HepG2 (cell line): Measurements from ENCODE around the gene BPI. TPM values are rescaled to one million over a fixed set of nuclear protein-coding genes. Genes with fewer than 3 reads are reported as not detected.

Experiments
- ATAC-seq: fragments of 200-7000 bp; cut with Tn5 transposase; 3 replicates; pipeline ENCODE4 v1.9.1; 2020; ENCODE audit warnings: mild to moderate bottlenecking, moderate library complexity
- BruUV-seq: library from RNA; stranded (reverse); fragments of 400-500 nt; replicated peaks from 2 replicates; lab custom pipeline; 2021; lab: Mats Ljungman, UMichigan
- CTCF ChIA-PET: fragments of 300-600 bp; formaldehyde crosslinking; extraction: SDS; loops from one replicate; lab custom pipeline; 2021; ENCODE audit warnings: low total read pairs, inconsistent platforms, low intra/inter-chr PET ratio; lab: Yijun Ruan, JAX
- POLR2A ChIA-PET: fragments of 350-600 bp; sonication (Branson Sonifier 250); formaldehyde crosslinking; loops from one replicate; lab custom pipeline; 2020; ENCODE audit warnings: antibody characterized with exemption, inconsistent platforms; lab: Yijun Ruan, JAX
- DNase-seq: peaks from one replicate; pipeline ENCODE4 v3.0.0-alpha.2; 2015; ENCODE audit warnings: low spot score
- FAIRE-seq: peaks from 3 replicates; lab custom pipeline; 2011; peaks lifted over from hg19 to GRCh38; lab: Jason Lieb, UNC
- H2AFZ ChIP-seq: one replicate; pipeline ENCODE4 v1.6.1; 2011; ENCODE audit warnings: low read length, inconsistent platforms
- H3K27ac ChIP-seq: fragments of 300-600 bp; 3 replicates; pipeline ENCODE4 v1.8.0; 2011; ENCODE audit warnings: mixed run types, mild to moderate bottlenecking, mixed read lengths, low read length, inconsistent platforms; ENCODE audit not compliant: insufficient read depth; ENCODE audit errors: extremely low read length
- H3K27me3 ChIP-seq, 2 experiments: fragments of 200-600 bp in 1 of 2; 2 replicates in 1 of 2; 3 replicates in 1 of 2; pipeline versions ENCODE4 v1.6.0 to v1.8.0; 2011; ENCODE audit warnings: low read length in 2 of 2, mild to moderate bottlenecking in 2 of 2, moderate library complexity in 2 of 2, inconsistent platforms in 1 of 2; ENCODE audit not compliant: insufficient read depth in 2 of 2, control insufficient read depth in 1 of 2
- H3K36me3 ChIP-seq, 2 experiments: fragments of 200-600 bp in 1 of 2; replicated peaks in 1 of 2; 2 replicates in 1 of 2; 3 replicates in 1 of 2; pipeline versions ENCODE4 v1.5.1 to v1.8.0; 2011; ENCODE audit warnings: low read length in 2 of 2, inconsistent platforms in 1 of 2; ENCODE audit not compliant: insufficient read depth in 2 of 2, control insufficient read depth in 1 of 2
- H3K4me1 ChIP-seq: 2 replicates; pipeline ENCODE4 v1.5.1; 2012; ENCODE audit warnings: low read length, inconsistent platforms; ENCODE audit not compliant: insufficient read depth
- H3K4me2 ChIP-seq: 2 replicates; pipeline ENCODE4 v1.6.0; 2011; ENCODE audit warnings: low read depth, low read length, inconsistent platforms
- H3K4me3 ChIP-seq, 3 experiments: fragments of 200-600 bp in 1 of 3; sonication (generic), shearing (Covaris generic) in 1 of 3; replicated peaks in 1 of 3; 2 replicates each; pipeline ENCODE4 v1.5.1; 2011 to 2016; ENCODE audit warnings: low read length in 3 of 3, inconsistent platforms in 2 of 3, low read depth in 2 of 3, mild to moderate bottlenecking in 2 of 3, control low read depth in 1 of 3, mixed read lengths in 1 of 3; ENCODE audit not compliant: insufficient read depth in 1 of 3
- H3K79me2 ChIP-seq: one replicate; pipeline ENCODE4 v1.6.1; 2011; ENCODE audit warnings: low read length, inconsistent platforms; ENCODE audit not compliant: insufficient read depth
- H3K9ac ChIP-seq: 2 replicates; pipeline ENCODE4 v1.6.0; 2011; ENCODE audit warnings: mild to moderate bottlenecking, low read depth, low read length, inconsistent platforms; ENCODE audit not compliant: insufficient read depth
- H3K9me3 ChIP-seq: 2 replicates; pipeline ENCODE4 v1.5.1; 2012; ENCODE audit warnings: mild to moderate bottlenecking, low read length
- H4K20me1 ChIP-seq: 2 replicates; pipeline ENCODE4 v1.6.0; 2011; ENCODE audit warnings: inconsistent platforms, mild to moderate bottlenecking, low read length, moderate library complexity; ENCODE audit not compliant: insufficient read depth
- ATF7 ChIP-seq, 2 experiments: fragments of 450-650 bp in 1 of 2; sonication (generic) in 1 of 2; formaldehyde crosslinking in 1 of 2; IDR thresholded peaks; 2 replicates each; pipeline versions ENCODE4 v1.4.0 to v1.6.1; 2016 to 2020; ENCODE audit warnings: antibody characterized with exemption in 1 of 2, mild to moderate bottlenecking in 1 of 2, missing genetic modification reagents in 1 of 2
- BCL6 ChIP-seq: IDR thresholded peaks from 2 replicates; pipeline ENCODE4 v1.6.1; 2016; ENCODE audit warnings: missing genetic modification reagents, missing compliant biosample characterization
- ISL2 ChIP-seq: sonication (generic); formaldehyde crosslinking; IDR thresholded peaks from 2 replicates; pipeline ENCODE4 v1.5.0; 2020; ENCODE audit warnings: missing genetic modification reagents
- KDM4B ChIP-seq: sonication (generic); formaldehyde crosslinking; IDR thresholded peaks from 2 replicates; pipeline ENCODE4 v1.4.0; 2020; ENCODE audit warnings: missing genetic modification reagents
- PCBP1 ChIP-seq: fragments of 200-400 bp; formaldehyde crosslinking; IDR thresholded peaks from 2 replicates; pipeline ENCODE4 v1.6.1; 2017; ENCODE audit warnings: mild to moderate bottlenecking, low read depth, low read length, borderline replicate concordance
- REL ChIP-seq: sonication (generic); formaldehyde crosslinking; conservative IDR thresholded peaks from 2 replicates; pipeline ENCODE4 v1.8.0; 2022; ENCODE audit warnings: mild to moderate bottlenecking, missing genetic modification reagents, moderate library complexity
- REPIN1 ChIP-seq: sonication (generic); formaldehyde crosslinking; IDR thresholded peaks from 2 replicates; pipeline ENCODE4 v1.8.0; 2022; ENCODE audit warnings: missing genetic modification reagents, low read depth, mild to moderate bottlenecking, borderline replicate concordance
- SUZ12 ChIP-seq: fragments of 150-350 bp; IDR thresholded peaks from 2 replicates; pipeline ENCODE4 v1.6.1; 2014; ENCODE audit warnings: low read depth, low read length
- TBP ChIP-seq: sonication (generic); formaldehyde crosslinking; IDR thresholded peaks from 2 replicates; pipeline ENCODE4 v1.5.0; 2020; ENCODE audit warnings: missing genetic modification reagents
- TGIF2 ChIP-seq: IDR thresholded peaks from 2 replicates; pipeline ENCODE4 v1.6.1; 2016; ENCODE audit warnings: control low read depth, missing compliant biosample characterization
- TOPORS ChIP-seq: sonication (generic); formaldehyde crosslinking; IDR thresholded peaks from 2 replicates; pipeline ENCODE4 v1.8.0; 2023; ENCODE audit warnings: mild to moderate bottlenecking, missing genetic modification reagents
- XBP1 ChIP-seq: sonication (generic); formaldehyde crosslinking; IDR thresholded peaks from 2 replicates; pipeline ENCODE4 v1.5.0; 2020; ENCODE audit warnings: missing genetic modification reagents
- ZBTB33 ChIP-seq: sonication (generic); formaldehyde crosslinking; IDR thresholded peaks from 2 replicates; pipeline ENCODE4 v1.4.0; 2020; ENCODE audit warnings: missing genetic modification reagents
- ZFAT ChIP-seq: sonication (generic); formaldehyde crosslinking; conservative IDR thresholded peaks from 2 replicates; pipeline ENCODE4 v1.8.1; 2023; ENCODE audit warnings: missing genetic modification reagents, inconsistent platforms
- ZNF10 ChIP-seq: sonication (generic); formaldehyde crosslinking; IDR thresholded peaks from 2 replicates; pipeline ENCODE4 v1.4.0; 2020; ENCODE audit warnings: mild to moderate bottlenecking, low read depth, missing genetic modification reagents, borderline replicate concordance
- ZNF670 ChIP-seq: sonication (generic); formaldehyde crosslinking; IDR thresholded peaks from 2 replicates; pipeline ENCODE4 v1.8.0; 2022; ENCODE audit warnings: mild to moderate bottlenecking, missing genetic modification reagents, borderline replicate concordance
- ZNF839 ChIP-seq: sonication (generic); formaldehyde crosslinking; IDR thresholded peaks from 2 replicates; pipeline ENCODE4 v1.4.0; 2020; ENCODE audit warnings: missing genetic modification reagents, mild to moderate bottlenecking, borderline replicate concordance
- WGBS: methylation state at CpG from one replicate; pipeline ENCODE4 v1.1.6; 2017; ENCODE audit warnings: low lambda C conversion rate; 5-methylcytosine and 5-hydroxymethylcytosine counted together
- in situ Hi-C: cut with HindIII; loops from 2 replicates; pipeline ENCODE4 v1.10.0; 2017; ENCODE audit warnings: low pct_unique_long_range_greater_than_20kb; ENCODE audit not compliant: extremely low pct_ligation_motif_present
- intact Hi-C: fragments of 100-400 bp; cut with micrococcal nuclease; formaldehyde crosslinking; loops from one replicate; pipeline ENCODE4 v1.10.0; 2022; ENCODE audit not compliant: unreplicated experiment
- polyA plus RNA-seq, 8 experiments: library from polyadenylated mRNA; depleted of rRNA in 3 of 8; stranded (reverse) in 7 of 8; unstranded in 1 of 8; fragments of >200 nt; fragmentation: Illumina TruSeq in 4 of 8; extraction: Trizol in 4 of 8; gene quantifications; 2 replicates each; pipeline versions ENCODE4 v1.2.1 to v1.2.3, GENCODE V29; 2011 to 2016; ENCODE audit warnings: low read depth in 4 of 8, missing spikeins in 1 of 8, mixed read lengths in 1 of 8; ENCODE audit not compliant: insufficient read depth in 1 of 8
- total RNA-seq, 5 experiments: library from RNA; depleted of rRNA; stranded (reverse); fragments of >200 nt; fragmentation: Illumina TruSeq; extraction: Trizol; gene quantifications; 2 replicates each; pipeline ENCODE4 v1.2.3, GENCODE V29; 2016; ENCODE audit warnings: low read depth in 1 of 5

BPI gene
- total and polyA plus RNA-seq, 2 of the 13 experiments (the other 11 are each of a cell fraction or from before 2014, with no cell fraction given) = not detected

DNA sequence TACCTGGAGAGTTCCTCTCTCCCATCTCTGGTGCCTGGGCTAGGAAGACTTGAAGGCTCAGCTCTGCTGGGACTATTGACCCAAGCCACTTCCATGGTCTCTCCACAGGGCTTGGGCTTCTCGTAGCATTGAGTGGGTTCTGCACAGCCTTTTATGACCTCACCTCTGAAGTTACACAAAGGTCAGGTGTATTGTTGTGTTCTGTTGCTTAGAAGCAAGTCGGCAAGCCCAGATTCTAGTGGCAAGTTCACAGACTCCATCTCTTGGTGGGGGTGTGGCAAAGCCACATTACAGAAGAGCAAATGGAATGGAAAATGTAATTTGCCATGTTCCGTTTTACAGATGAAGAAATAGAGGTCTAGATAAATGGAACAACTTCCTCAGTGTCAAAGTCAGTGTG, 13.5 kb downstream of the BPI start:
- POLR2A ChIA-PET = no interaction called here
- ATAC-seq = no peak
- in situ Hi-C loops = no loop called here
- peaks cover 1 to 3% of the 10 kb centered on the region in 2 experiments; a peak in 1 of 5 replicates for H3K27me3 ChIP-seq
- intact Hi-C loops = no loop called here
- TF ChIP-seq REL (CRISPR knock-in tag) (no peak), ISL2 (CRISPR knock-in tag) (no peak), TGIF2 (CRISPR knock-in tag) (no peak), PCBP1 (no peak), ATF7 (IDR thresholded peaks at IDR 0.05) (no peak), ATF7 (CRISPR knock-in tag; IDR thresholded peaks at IDR 0.05) (no peak), ZNF670 (CRISPR knock-in tag) (no peak), TOPORS (CRISPR knock-in tag) (no peak), TBP (CRISPR knock-in tag) (no peak), ZFAT (CRISPR knock-in tag) (no peak), ZBTB33 (CRISPR knock-in tag) (no peak), ZNF10 (no peak), KDM4B (CRISPR knock-in tag) (no peak), BCL6 (CRISPR knock-in tag) (no peak), ZNF839 (CRISPR knock-in tag) (no peak), SUZ12 (no peak), XBP1 (CRISPR knock-in tag) (no peak), REPIN1 (CRISPR knock-in tag) (no peak)
- H3K4me1 ChIP-seq = no peaks in the 10 kb centered on the region
- BruUV-seq = no TSS peak
- no peaks in the 10 kb centered on the region for H3K36me3 ChIP-seq
- no peak for FAIRE-seq
- DNase-seq = no peak
- no peaks in the 10 kb centered on the region for H3K79me2 ChIP-seq
- no peaks in the 10 kb centered on the region for H3K9me3 ChIP-seq
- no peak overlapping the region for H3K27ac ChIP-seq
- H3K4me2 ChIP-seq = no peak overlapping the region
- H3K4me3 ChIP-seq = no peak overlapping the region
- WGBS = 3% methylated on average over 3 of the region's 3 CpGs
- CTCF ChIA-PET = no interaction called here
- no peaks in the 10 kb centered on the region for H4K20me1 ChIP-seq
- H3K9ac ChIP-seq = no peak overlapping the region
- no peak overlapping the region for H2AFZ ChIP-seq
